K562 (cell line): ENCODE data around the gene CENPC. TPM values are rescaled to one million over a fixed set of nuclear protein-coding genes. Genes with fewer than 3 reads are reported as not detected.

Source experiments
- BRCA1 ChIP-seq, 2 experiments: fragments of 450-650 bp in 1 of 2; sonication (generic) in 1 of 2; formaldehyde crosslinking in 1 of 2; IDR thresholded peaks; 2 replicates each; pipeline versions ENCODE4 v1.5.0 to v1.6.1; 2017 to 2020; ENCODE audit warnings: mild to moderate bottlenecking in 1 of 2, missing genetic modification reagents in 1 of 2
- CBFA2T3 ChIP-seq: fragments of 450-650 bp; IDR thresholded peaks from 2 replicates; pipeline ENCODE4 v1.6.1; 2017
- DIDO1 ChIP-seq: fragments of 450-650 bp; IDR thresholded peaks from 2 replicates; pipeline ENCODE4 v1.6.1; 2016; ENCODE audit warnings: low read depth, missing biosample characterization, missing genetic modification characterization
- DMBX1 ChIP-seq: fragments of 250-450 bp; sonication (Bioruptor Pico); IDR thresholded peaks from 2 replicates; pipeline ENCODE4 v1.8.0; 2022; ENCODE audit warnings: inconsistent platforms, mild to moderate bottlenecking, moderate library complexity, borderline replicate concordance
- ETV1 ChIP-seq: fragments of 450-650 bp; conservative IDR thresholded peaks from 2 replicates; pipeline ENCODE4 v1.6.1; 2016; ENCODE audit warnings: missing genetic modification characterization, control low read depth, low read depth, missing compliant biosample characterization
- HLTF ChIP-seq: fragments of 450-650 bp; IDR thresholded peaks from 2 replicates; pipeline ENCODE4 v1.6.1; 2016
- MAFG ChIP-seq: fragments of 450-650 bp; conservative IDR thresholded peaks from 2 replicates; pipeline ENCODE4 v1.6.1; 2016; ENCODE audit warnings: missing genetic modification characterization, missing compliant biosample characterization
- MEIS2 ChIP-seq: fragments of 450-650 bp; IDR thresholded peaks from 2 replicates; pipeline ENCODE4 v1.6.1; 2014; ENCODE audit warnings: mild to moderate bottlenecking; ENCODE audit not compliant: partially characterized antibody
- NCOA1 ChIP-seq: fragments of 450-650 bp; IDR thresholded peaks from 2 replicates; pipeline ENCODE4 v1.6.1; 2016; ENCODE audit warnings: low read depth
- NFE2 ChIP-seq: IDR thresholded peaks from 2 replicates; pipeline ENCODE4 v1.6.1; 2014; ENCODE audit warnings: antibody characterized with exemption, low read depth
- RBFOX2 ChIP-seq: fragments of 200-400 bp; formaldehyde crosslinking; IDR thresholded peaks from 2 replicates; pipeline ENCODE4 v1.6.1; 2017; ENCODE audit warnings: low read depth, mild to moderate bottlenecking, low read length, moderate library complexity
- TAF7 ChIP-seq: fragments of 450-650 bp; IDR thresholded peaks from 2 replicates; pipeline ENCODE4 v1.6.1; 2016; ENCODE audit warnings: missing genetic modification characterization, missing compliant biosample characterization
- TAL1 ChIP-seq: fragments of 450-650 bp; IDR thresholded peaks from 2 replicates; pipeline ENCODE4 v1.6.1; 2016; ENCODE audit warnings: mild to moderate bottlenecking
- TCF7L2 ChIP-seq: fragments of 150-350 bp; IDR thresholded peaks from 2 replicates; pipeline ENCODE4 v1.6.1; 2016; ENCODE audit warnings: low read depth, mild to moderate bottlenecking, low read length, moderate library complexity
- TEAD4 ChIP-seq, 2 experiments: sonication (generic) in 1 of 2; formaldehyde crosslinking in 1 of 2; IDR thresholded peaks; 2 replicates each; pipeline versions ENCODE4 v1.6.1 to v1.8.0; 2012 to 2022; ENCODE audit warnings: borderline replicate concordance in 1 of 2, inconsistent platforms in 1 of 2, low read length in 1 of 2, mild to moderate bottlenecking in 1 of 2, missing genetic modification reagents in 1 of 2
- TSC22D4 ChIP-seq: fragments of 450-650 bp; IDR thresholded peaks from 2 replicates; pipeline ENCODE4 v1.6.1; 2016; ENCODE audit warnings: missing genetic modification characterization, missing biosample characterization, control low read depth
- U2AF2 ChIP-seq: fragments of 200-400 bp; formaldehyde crosslinking; optimal IDR thresholded peaks from 2 replicates; pipeline ENCODE3; 2017; ENCODE audit warnings: low read depth, mild to moderate bottlenecking, low read length
- ZNF551 ChIP-seq: fragments of 250-450 bp; sonication (Bioruptor Pico); IDR thresholded peaks from 2 replicates; pipeline ENCODE4 v1.5.0; 2021; ENCODE audit warnings: mild to moderate bottlenecking, moderate library complexity
- ZNF589 ChIP-seq: fragments of 200-800 bp; sonication (Bioruptor generic); IDR thresholded peaks from 2 replicates; pipeline ENCODE4 v1.6.1; 2016; ENCODE audit warnings: low read depth, missing genetic modification characterization, missing compliant biosample characterization
- ZNF75A ChIP-seq: fragments of 450-650 bp; formaldehyde crosslinking; IDR thresholded peaks from 2 replicates; pipeline ENCODE4 v1.4.0; 2020; ENCODE audit warnings: mild to moderate bottlenecking
- ZNF778 ChIP-seq: fragments of 450-650 bp; formaldehyde crosslinking; IDR thresholded peaks from 2 replicates; pipeline ENCODE4 v1.4.0; 2020; ENCODE audit warnings: mild to moderate bottlenecking, moderate library complexity
- polyA plus RNA-seq, 8 experiments: library from polyadenylated mRNA; depleted of rRNA in 4 of 8; stranded (reverse) in 5 of 8; unstranded in 3 of 8; fragments of >200 nt; fragmentation: Nextera tagmentation in 2 of 8; fragmentation: Illumina TruSeq in 1 of 8; extraction: Ambion mirVana in 2 of 8; extraction: Trizol in 1 of 8; gene quantifications; 2 replicates each; pipeline versions ENCODE4 v1.2.1 to v1.2.3, GENCODE V29; 2011 to 2014; ENCODE audit warnings: inconsistent platforms in 1 of 8, missing spikeins in 1 of 8
- total RNA-seq, 7 experiments: library from RNA; depleted of rRNA in 6 of 7; stranded (reverse); fragments of >200 nt in 6 of 7; fragmentation: Illumina TruSeq in 2 of 7; extraction: Trizol in 2 of 7; gene quantifications; 2 replicates each; pipeline versions ENCODE4 v1.2.1 to v1.2.3, GENCODE V29; 2011 to 2021; ENCODE audit warnings: low replicate concordance in 1 of 7
- TF ChIP-seq, protein P1 (sequence below): sonication (generic); formaldehyde crosslinking; IDR thresholded peaks from 2 replicates; pipeline ENCODE4 v1.8.0; 2022; ENCODE audit warnings: missing genetic modification reagents, mild to moderate bottlenecking, borderline replicate concordance
- TF ChIP-seq, protein P2 (sequence below): fragments of 150-350 bp; conservative IDR thresholded peaks from 2 replicates; pipeline ENCODE4 v1.6.1; 2014; ENCODE audit warnings: low read length

Gene CENPC
- total and polyA plus RNA-seq, 9 of the 15 experiments (the other 6 are each of a cell fraction or from before 2014, with no cell fraction given): 18.1 to 48.5 (median 30.8) TPM

DNA sequence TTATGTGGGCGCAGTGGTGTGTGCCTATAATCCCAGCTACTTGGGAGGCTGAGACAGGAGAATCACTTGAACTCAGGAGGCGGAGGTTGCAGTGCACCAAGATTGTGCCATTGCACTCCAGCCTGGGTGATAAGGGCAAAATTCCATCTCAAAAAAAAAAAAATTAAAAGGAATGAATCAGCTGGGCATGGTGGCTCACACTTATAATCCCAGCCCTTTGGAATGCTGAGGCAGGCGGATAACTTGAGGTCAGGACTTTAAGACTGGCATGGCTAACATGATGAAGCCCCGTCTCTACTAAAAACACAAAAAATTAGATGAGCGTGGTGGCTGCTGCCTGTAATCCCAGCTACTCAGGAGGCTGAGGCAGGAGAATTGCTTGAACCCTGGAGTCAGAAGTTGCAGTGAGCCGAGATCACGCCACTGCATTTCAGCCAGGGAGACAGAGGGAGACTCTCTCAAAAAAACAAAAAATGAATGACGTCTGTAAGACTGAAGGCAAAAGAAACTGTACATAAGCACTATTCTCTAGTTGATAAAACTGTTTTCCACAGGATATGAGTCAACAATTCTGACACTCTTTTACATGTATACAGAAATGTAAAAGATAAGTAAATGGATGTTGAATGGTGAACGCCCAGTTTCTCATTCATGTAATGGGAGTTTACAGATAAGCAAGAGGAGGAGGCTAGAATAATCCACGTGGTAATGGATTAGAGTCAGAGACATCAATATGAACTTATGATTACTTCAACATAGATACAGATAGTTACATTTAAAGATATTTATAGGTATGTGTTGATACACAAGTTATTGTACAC is 22.2 kb downstream of the CENPC start (continued):
- peak; percentile 75; the same call in 1 of the 2 replicates for TF ChIP-seq NCOA1
- TF ChIP-seq HLTF: no peak
- no peak for TF ChIP-seq U2AF2
- TF ChIP-seq ETV1: peak; percentile 98
- TF ChIP-seq ZNF551: no peak
- TF ChIP-seq TSC22D4 (tag): no peak
- TF ChIP-seq TCF7L2: no peak
- TF ChIP-seq MEIS2: peak; percentile 77
- no peak for TF ChIP-seq BRCA1 (IDR thresholded peaks at IDR 0.05)
- TF ChIP-seq BRCA1 (CRISPR knock-in tag; IDR thresholded peaks at IDR 0.05): no peak
- peak; percentile 45; the same call in 1 of the 2 replicates for TF ChIP-seq TAL1
- peak; percentile 89 for TF ChIP-seq CBFA2T3
- TF ChIP-seq, protein P1, sequence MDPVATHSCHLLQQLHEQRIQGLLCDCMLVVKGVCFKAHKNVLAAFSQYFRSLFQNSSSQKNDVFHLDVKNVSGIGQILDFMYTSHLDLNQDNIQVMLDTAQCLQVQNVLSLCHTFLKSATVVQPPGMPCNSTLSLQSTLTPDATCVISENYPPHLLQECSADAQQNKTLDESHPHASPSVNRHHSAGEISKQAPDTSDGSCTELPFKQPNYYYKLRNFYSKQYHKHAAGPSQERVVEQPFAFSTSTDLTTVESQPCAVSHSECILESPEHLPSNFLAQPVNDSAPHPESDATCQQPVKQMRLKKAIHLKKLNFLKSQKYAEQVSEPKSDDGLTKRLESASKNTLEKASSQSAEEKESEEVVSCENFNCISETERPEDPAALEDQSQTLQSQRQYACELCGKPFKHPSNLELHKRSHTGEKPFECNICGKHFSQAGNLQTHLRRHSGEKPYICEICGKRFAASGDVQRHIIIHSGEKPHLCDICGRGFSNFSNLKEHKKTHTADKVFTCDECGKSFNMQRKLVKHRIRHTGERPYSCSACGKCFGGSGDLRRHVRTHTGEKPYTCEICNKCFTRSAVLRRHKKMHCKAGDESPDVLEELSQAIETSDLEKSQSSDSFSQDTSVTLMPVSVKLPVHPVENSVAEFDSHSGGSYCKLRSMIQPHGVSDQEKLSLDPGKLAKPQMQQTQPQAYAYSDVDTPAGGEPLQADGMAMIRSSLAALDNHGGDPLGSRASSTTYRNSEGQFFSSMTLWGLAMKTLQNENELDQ (CRISPR knock-in tag): no peak
- peak; percentile 80 for TF ChIP-seq NFE2
- peak; percentile 78 for TF ChIP-seq MAFG (tag)
- peak; percentile 74; the same call in 1 of the 2 replicates for TF ChIP-seq ZNF589 (CRISPR knock-in tag)
- no peak for TF ChIP-seq ZNF75A (CRISPR knock-in tag)
- TF ChIP-seq TEAD4 (IDR thresholded peaks at IDR 0.05; ENCODE audit: low read length): peak; percentile 80
- TF ChIP-seq TEAD4 (CRISPR knock-in tag; IDR thresholded peaks at IDR 0.05; ENCODE audit: borderline replicate concordance): no peak
- TF ChIP-seq TAF7 (tag): no peak
- TF ChIP-seq, protein P2, sequence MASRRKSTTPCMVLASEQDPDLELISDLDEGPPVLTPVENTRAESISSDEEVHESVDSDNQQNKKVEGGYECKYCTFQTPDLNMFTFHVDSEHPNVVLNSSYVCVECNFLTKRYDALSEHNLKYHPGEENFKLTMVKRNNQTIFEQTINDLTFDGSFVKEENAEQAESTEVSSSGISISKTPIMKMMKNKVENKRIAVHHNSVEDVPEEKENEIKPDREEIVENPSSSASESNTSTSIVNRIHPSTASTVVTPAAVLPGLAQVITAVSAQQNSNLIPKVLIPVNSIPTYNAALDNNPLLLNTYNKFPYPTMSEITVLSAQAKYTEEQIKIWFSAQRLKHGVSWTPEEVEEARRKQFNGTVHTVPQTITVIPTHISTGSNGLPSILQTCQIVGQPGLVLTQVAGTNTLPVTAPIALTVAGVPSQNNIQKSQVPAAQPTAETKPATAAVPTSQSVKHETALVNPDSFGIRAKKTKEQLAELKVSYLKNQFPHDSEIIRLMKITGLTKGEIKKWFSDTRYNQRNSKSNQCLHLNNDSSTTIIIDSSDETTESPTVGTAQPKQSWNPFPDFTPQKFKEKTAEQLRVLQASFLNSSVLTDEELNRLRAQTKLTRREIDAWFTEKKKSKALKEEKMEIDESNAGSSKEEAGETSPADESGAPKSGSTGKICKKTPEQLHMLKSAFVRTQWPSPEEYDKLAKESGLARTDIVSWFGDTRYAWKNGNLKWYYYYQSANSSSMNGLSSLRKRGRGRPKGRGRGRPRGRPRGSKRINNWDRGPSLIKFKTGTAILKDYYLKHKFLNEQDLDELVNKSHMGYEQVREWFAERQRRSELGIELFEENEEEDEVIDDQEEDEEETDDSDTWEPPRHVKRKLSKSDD: no peak
- peak; percentile 12; the same call in 1 of the 2 replicates for TF ChIP-seq DIDO1 (tag)
- TF ChIP-seq RBFOX2: no peak
- TF ChIP-seq ZNF778 (CRISPR knock-in tag): no peak
- peak; percentile 44; the same call in 1 of the 2 replicates for TF ChIP-seq DMBX1
